OCI-LY1 (cell line): ENCODE results near the gene PCK1.

Source experiments
- H2AFZ ChIP-seq: fragments of 200-600 bp; sonication (generic), shearing (Covaris generic); 2 replicates; pipeline ENCODE4 v1.6.0; 2014; ENCODE audit warnings: antibody characterized with exemption, mild to moderate bottlenecking, low read length
- H3F3A ChIP-seq: fragments of 200-600 bp; sonication (generic), shearing (Covaris generic); 2 replicates; pipeline ENCODE4 v1.6.0; 2014; ENCODE audit warnings: mild to moderate bottlenecking, antibody characterized with exemption, low read length, moderate library complexity; ENCODE audit not compliant: insufficient read depth
- H3K27ac ChIP-seq: fragments of 200-600 bp; sonication (generic); 2 replicates; pipeline ENCODE4 v1.5.1; 2014; ENCODE audit warnings: low read length, mixed run types, mild to moderate bottlenecking, low read depth; ENCODE audit not compliant: poor library complexity, severe bottlenecking
- H3K27me3 ChIP-seq: fragments of 200-600 bp; sonication (generic); 2 replicates; pipeline ENCODE4 v1.6.0; 2014; ENCODE audit warnings: antibody characterized with exemption, mild to moderate bottlenecking, low read length, moderate library complexity; ENCODE audit not compliant: insufficient read depth
- H3K36me3 ChIP-seq: fragments of 200-600 bp; sonication (generic); 2 replicates; pipeline ENCODE4 v1.6.1; 2014; ENCODE audit warnings: mild to moderate bottlenecking, antibody characterized with exemption, low read length, moderate library complexity, mixed read lengths; ENCODE audit not compliant: insufficient read depth
- H3K4me1 ChIP-seq: fragments of 200-600 bp; sonication (generic); 2 replicates; pipeline ENCODE4 v1.5.1; 2014; ENCODE audit warnings: mild to moderate bottlenecking, low read length, moderate library complexity; ENCODE audit not compliant: insufficient read depth, severe bottlenecking
- H3K4me2 ChIP-seq: fragments of 200-600 bp; sonication (generic), shearing (Covaris generic); 2 replicates; pipeline ENCODE4 v1.6.1; 2014; ENCODE audit warnings: low read length
- H3K4me3 ChIP-seq: fragments of 200-600 bp; sonication (generic); 2 replicates; pipeline ENCODE4 v1.5.1; 2014; ENCODE audit warnings: low read length, low read depth, mild to moderate bottlenecking, mixed read lengths; ENCODE audit not compliant: poor library complexity, severe bottlenecking
- H3K79me2 ChIP-seq: fragments of 200-600 bp; shearing (Covaris generic); 2 replicates; pipeline ENCODE4 v1.6.1; 2016; ENCODE audit warnings: mixed run types, low read length, mixed read lengths; ENCODE audit not compliant: insufficient read depth
- H3K9ac ChIP-seq: fragments of 200-600 bp; sonication (generic), shearing (Covaris generic); 2 replicates; pipeline ENCODE4 v1.6.1; 2014; ENCODE audit warnings: mild to moderate bottlenecking, low read length, mixed read lengths
- H3K9me2 ChIP-seq: fragments of 200-600 bp; sonication (generic), shearing (Covaris generic); 2 replicates; pipeline ENCODE4 v1.6.1; 2014; ENCODE audit warnings: low read depth, mild to moderate bottlenecking, low read length, mixed read lengths
- H3K9me3 ChIP-seq: fragments of 200-600 bp; shearing (Covaris generic); 2 replicates; pipeline ENCODE4 v1.6.1; 2014; ENCODE audit warnings: low read length, mixed read lengths
- H4K20me1 ChIP-seq: fragments of 200-600 bp; sonication (generic), shearing (Covaris generic); 2 replicates; pipeline ENCODE4 v1.6.0; 2016; ENCODE audit warnings: mild to moderate bottlenecking, low read length; ENCODE audit not compliant: insufficient read depth
- CTCF ChIP-seq: fragments of 200-600 bp; sonication (generic), shearing (Covaris generic); IDR thresholded peaks from 2 replicates; pipeline ENCODE4 v1.5.1; 2017; ENCODE audit warnings: mild to moderate bottlenecking, antibody characterized with exemption, low read length, moderate library complexity, mixed read lengths
- EZH2 ChIP-seq: fragments of 200-600 bp; sonication (generic), shearing (Covaris generic); IDR thresholded peaks from 2 replicates; pipeline ENCODE4 v1.8.0; 2017; ENCODE audit warnings: borderline replicate concordance, mixed run types, mild to moderate bottlenecking, antibody characterized with exemption, low read length, moderate library complexity, mixed read lengths

The PCK1 gene

DNA sequence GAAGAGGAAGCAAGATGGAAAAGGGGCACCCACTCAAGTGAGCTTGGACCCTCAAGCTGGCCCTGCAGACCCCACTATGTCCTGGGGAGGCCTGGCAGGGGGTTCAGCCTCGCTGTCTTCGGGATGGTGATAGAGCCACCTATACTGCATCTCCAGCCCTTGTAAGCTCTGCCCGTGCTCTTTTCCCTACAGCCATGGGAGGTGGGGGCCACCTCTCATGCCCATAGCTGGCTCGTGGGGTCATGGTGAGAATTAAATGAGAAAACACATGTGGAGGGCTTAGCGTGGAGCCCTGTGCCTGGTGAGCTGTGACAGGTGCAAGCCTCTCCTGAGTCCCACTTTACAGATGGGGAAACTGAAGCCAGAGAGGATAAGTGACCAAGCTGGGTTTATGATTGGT is 27.7 kb downstream of the PCK1 start:
- TF ChIP-seq EZH2: no peak
- TF ChIP-seq CTCF: no peak
- H3K9me3 ChIP-seq: peaks cover 3% of the 10 kb centered on the region; the same call in 1 of the 2 replicates
- H4K20me1 ChIP-seq: no peaks in the 10 kb centered on the region
- H3K4me2 ChIP-seq: no peak overlapping the region
- H3K4me3 ChIP-seq: no peak overlapping the region
- no peaks in the 10 kb centered on the region for H3K9me2 ChIP-seq
- H3K27ac ChIP-seq: no peak overlapping the region
- no peaks in the 10 kb centered on the region for H3K79me2 ChIP-seq
- no peaks in the 10 kb centered on the region for H3K4me1 ChIP-seq
- no peaks in the 10 kb centered on the region for H3K36me3 ChIP-seq
- no peak overlapping the region for H2AFZ ChIP-seq
- H3F3A ChIP-seq: no peaks in the 10 kb centered on the region
- H3K27me3 ChIP-seq: peaks cover 18% of the 10 kb centered on the region; the same call in 1 of the 2 replicates
- H3K9ac ChIP-seq: no peak overlapping the region

DNA sequence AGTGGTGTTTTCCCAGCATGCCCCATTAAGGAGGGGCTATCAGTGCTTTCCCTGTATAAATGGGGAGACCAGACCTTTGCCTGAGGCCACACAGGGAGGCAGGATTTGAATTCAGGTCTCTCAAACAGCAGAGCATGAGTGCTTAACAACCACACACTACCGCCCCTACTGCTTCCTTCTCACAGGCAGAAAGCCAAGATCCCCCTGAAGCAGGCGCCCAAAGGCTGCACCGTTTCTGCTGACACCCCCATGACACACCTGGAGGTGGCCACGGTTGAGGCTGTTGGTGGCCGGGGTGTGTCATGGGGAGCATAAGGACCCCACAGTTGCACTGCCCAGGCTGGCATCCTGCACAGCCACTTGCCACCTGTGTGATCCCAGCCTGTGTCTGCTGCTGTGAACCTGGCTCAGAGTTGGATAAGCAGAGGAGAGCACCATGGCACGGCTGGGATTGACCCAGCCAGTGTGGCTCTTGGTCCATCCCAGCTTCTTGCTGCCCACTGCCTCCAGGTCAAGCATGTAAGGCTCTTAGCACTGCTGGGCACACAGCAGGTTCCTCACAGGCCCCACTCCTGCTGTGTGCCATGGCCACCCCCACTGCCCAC is 28.3 kb downstream of the PCK1 start:
- no peaks in the 10 kb centered on the region for H3K9me2 ChIP-seq

GRCh38 chr20:57589728-57590484 is 29.0 kb downstream of the PCK1 start:
- Histone ChIP-seq H3K9me2 (no peaks in the 10 kb centered on the region), H3K4me2 (no peak overlapping the region), H3K79me2 (no peaks in the 10 kb centered on the region), H3F3A (no peaks in the 10 kb centered on the region), H3K9me3 (peaks cover 3% of the 10 kb centered on the region; the same call in 1 of the 2 replicates), H2AFZ (no peak overlapping the region), H3K27ac (no peak overlapping the region), H3K9ac (no peak overlapping the region), H3K4me1 (no peaks in the 10 kb centered on the region), H4K20me1 (no peaks in the 10 kb centered on the region), H3K27me3 (peaks cover 15% of the 10 kb centered on the region; the same call in 1 of the 2 replicates), H3K36me3 (no peaks in the 10 kb centered on the region), H3K4me3 (no peak overlapping the region)
- TF ChIP-seq CTCF (no peak), EZH2 (no peak)

More for the DNA sequence above, 28.3 kb downstream of the PCK1 start:
- H3K4me1 ChIP-seq: no peaks in the 10 kb centered on the region
- no peaks in the 10 kb centered on the region for H3F3A ChIP-seq
- TF ChIP-seq EZH2: no peak
- TF ChIP-seq CTCF: no peak
- peaks cover 15% of the 10 kb centered on the region; the same call in 1 of the 2 replicates for H3K27me3 ChIP-seq
- H3K4me3 ChIP-seq: no peak overlapping the region
- no peaks in the 10 kb centered on the region for H3K79me2 ChIP-seq
- peaks cover 3% of the 10 kb centered on the region; the same call in 1 of the 2 replicates for H3K9me3 ChIP-seq
- no peak overlapping the region for H3K9ac ChIP-seq
- no peak overlapping the region for H3K27ac ChIP-seq
- no peak overlapping the region for H3K4me2 ChIP-seq
- H4K20me1 ChIP-seq: no peaks in the 10 kb centered on the region
- no peak overlapping the region for H2AFZ ChIP-seq
- H3K36me3 ChIP-seq: no peaks in the 10 kb centered on the region
